HG02571 (cell line): ENCODE measurements around the gene SARNP.

Source experiments
- ATAC-seq: cut with Tn5 transposase; IDR thresholded peaks from one replicate; pipeline ENCODE4 v1.9.1; 2021; ENCODE audit warnings: mild to moderate bottlenecking, moderate library complexity; ENCODE audit not compliant: unreplicated experiment

Gene SARNP

GRCh38 chr12:55743406-55744339, 73.9 kb downstream of the SARNP start:
- peak; percentile 46 for ATAC-seq

- peak; percentile 28 for ATAC-seq
Measured at GRCh38 chr12:55742719-55743405, 74.7 kb downstream of the SARNP start, which contains the start of gene GDF11. TSS of gene GDF11 (plus strand) at chr12:55743122. CDS start at chr12:55743317, 195 bp downstream.

- ATAC-seq = no peak
Measured at GRCh38 chr12:55741931-55742680, 75.4 kb downstream of the SARNP start.

GRCh38 chr12:55739025-55739378, 78.5 kb downstream of the SARNP start:
- ATAC-seq = no peak

- ATAC-seq = peak; percentile 83
Measured at GRCh38 chr12:55738123-55739024, 79.2 kb downstream of the SARNP start.

- no peak for ATAC-seq
Measured at GRCh38 chr12:55737581-55738122, 79.9 kb downstream of the SARNP start.

GRCh38 chr12:55736780-55737580, 80.5 kb downstream of the SARNP start:
- no peak for ATAC-seq

- no peak for ATAC-seq
Measured at GRCh38 chr12:55736076-55736475, 81.4 kb downstream of the SARNP start.

- ATAC-seq = no peak
Measured at GRCh38 chr12:55734595-55734994, 82.9 kb downstream of the SARNP start.

- no peak for ATAC-seq
Measured at GRCh38 chr12:55733858-55734257, 83.7 kb downstream of the SARNP start.

GRCh38 chr12:55733021-55733555, 84.4 kb downstream of the SARNP start:
- ATAC-seq = no peak

GRCh38 chr12:55732288-55732687, 85.2 kb downstream of the SARNP start:
- no peak for ATAC-seq

- ATAC-seq = peak; percentile 27
Measured at GRCh38 chr12:55729819-55730818, 87.4 kb downstream of the SARNP start.

- peak; percentile 63 for ATAC-seq
Measured at GRCh38 chr12:55728939-55729818, 88.3 kb downstream of the SARNP start, which contains the start of gene CD63. TSS of gene CD63 (minus strand) at chr12:55729009. CDS start at chr12:55728341, 668 bp downstream.

GRCh38 chr12:55728186-55728938, 89.2 kb downstream of the SARNP start:
- ATAC-seq = no peak

- ATAC-seq = no peak
Measured at GRCh38 chr12:55727643-55728185, 89.8 kb downstream of the SARNP start.
